GM19240 (cell line): ENCODE data around the gene WDR64.

Experiments used
- DNase-seq: peaks from one replicate; pipeline ENCODE4 v3.0.0; 2011; ENCODE audit warnings: low spot score; ENCODE audit not compliant: insufficient read length

The WDR64 gene

DNA sequence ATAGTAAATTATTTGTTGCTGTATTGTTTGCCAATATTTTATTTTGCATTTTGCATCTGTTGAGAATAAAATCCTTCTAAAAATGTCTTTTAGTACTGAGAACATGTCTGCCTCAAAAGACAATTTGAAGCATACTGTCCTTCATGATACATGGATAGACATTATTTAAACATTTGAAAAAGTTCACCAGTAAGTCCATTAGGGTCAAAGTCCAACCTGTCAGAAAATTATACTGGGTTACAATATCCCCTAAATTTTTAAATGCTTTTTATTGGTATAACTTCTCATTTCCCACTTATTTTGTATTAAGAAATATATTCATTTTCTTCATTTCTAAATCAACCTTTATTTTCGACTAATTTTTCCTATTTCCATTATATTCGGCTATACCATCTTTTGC lies 21.2 kb upstream of the WDR64 start:
- no peak for DNase-seq

DNA sequence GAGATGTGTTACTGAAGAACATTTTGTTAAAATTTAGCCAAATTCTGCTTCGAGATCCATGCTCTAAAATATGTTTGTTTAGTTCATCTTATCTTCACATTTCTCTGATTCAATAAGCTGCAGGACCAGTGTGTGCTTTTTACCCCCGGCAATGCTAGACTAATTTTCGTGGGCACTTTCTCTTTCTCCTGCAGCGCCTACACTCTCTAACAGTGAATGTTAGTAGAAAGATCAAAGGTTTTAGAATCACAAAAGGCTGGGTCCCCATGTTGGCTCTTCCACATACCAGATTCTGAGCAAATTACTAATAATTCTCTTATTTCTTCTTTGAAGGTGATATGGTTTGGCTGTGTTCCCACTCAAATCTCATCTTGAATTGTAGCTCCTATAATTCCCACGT lies 20.4 kb upstream of the WDR64 start:
- no peak for DNase-seq

DNA sequence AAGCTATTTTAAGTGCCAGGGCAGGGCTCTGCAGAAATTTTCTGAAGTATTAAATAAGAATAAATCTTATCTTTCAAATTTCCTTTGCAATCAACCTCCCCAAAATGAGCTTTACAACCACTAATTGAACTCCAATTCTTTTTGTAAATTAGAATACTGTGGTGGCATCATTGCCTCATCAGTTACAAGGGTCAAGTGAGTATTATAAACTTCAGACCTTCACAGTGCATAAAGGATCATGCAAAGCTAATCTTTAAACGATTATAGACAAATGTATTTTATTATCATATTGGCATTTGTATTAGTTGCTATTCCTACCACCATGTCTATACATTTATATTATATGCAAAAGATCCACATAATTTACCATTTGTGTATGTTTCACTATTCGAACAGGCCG lies 19.1 kb upstream of the WDR64 start:
- no peak for DNase-seq

DNA sequence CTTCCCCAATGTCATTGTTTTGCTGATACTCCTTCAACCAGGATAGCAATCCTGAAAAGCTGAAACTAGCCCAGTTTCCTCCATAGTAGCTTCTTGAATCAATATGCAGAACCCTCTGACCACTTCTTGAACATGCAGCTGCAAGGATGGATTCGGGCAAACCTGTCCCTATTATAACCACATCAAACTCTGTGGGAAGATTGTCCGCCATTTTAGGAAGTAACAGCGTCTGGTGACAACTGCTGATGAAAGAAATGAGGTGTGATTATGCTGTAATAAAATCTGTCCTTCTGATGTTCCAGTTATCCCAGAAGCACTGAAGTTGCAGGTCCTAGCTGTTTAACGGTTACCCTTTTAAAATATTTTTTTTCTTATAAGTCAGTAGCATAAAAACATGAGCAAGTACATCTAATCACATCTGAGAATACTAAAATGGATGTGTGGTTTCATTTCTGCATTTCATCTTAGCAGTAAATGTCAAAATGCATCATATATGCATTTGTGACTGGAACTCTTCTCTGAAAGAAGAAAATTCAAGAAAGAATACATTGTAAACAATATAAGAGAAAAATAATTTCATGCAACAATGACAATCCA lies 16.4 kb upstream of the WDR64 start:
- DNase-seq = no peak

DNA sequence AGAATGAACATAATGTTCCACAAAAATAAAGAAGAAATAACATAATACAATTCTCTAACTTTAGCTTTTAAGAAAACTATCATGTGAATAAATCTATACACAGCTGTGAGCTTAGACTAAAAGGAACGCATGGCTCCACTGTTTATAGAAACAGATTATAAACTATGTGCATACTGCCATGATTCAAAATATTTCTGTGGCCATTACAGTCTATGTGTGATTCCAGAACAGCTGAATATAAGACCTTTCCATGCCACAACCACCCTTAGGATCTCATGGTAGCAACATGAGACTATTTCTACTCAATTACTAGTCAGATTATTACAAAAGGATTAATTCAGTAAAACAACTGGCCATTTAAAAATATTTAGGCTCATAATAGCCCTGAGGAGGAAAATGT lies 15.8 kb upstream of the WDR64 start:
- DNase-seq = no peak

DNA sequence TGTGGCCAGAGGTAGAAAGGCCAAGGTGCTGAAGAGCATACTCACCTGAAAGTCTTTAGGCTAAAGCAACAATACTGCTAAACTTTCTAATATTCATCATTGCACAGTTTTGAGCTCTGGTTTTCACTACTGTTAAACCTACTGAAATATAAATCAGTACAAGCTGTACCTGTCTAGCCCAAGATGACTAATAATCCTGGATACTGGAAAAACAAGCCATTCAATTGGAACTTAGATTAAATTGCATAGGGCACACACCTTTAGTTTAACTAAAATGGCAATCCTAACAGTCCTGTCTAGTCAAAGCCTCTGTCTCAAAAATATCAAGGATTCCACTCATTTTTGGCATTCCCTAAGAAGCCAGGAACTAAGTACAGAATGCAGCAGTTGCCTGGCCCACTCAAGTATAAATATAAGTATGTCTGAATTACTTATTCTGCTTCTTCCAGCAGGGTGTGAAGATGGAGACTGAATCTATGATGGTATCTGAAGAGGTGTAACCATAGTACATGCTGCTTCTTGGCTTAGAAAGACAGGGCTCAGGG lies 15.0 kb upstream of the WDR64 start:
- no peak for DNase-seq

DNA sequence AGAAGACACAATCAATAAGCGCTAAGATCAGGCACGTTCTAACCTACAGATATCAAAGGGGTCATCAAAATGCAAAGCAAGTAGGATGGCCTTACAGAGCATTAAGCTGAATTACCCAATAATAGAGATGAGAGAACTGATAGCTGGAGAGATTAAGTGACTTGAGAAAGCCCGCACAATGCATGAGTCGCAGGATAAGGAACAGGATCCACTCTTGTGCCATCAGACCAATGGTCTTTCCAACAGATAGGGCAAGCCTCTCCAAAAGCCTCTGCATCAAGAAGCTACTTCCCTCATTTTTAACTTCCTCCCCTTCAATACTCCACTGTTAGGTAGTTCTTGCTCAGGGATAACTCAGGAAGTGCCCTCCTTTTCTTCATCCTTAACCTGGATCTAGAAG lies 14.5 kb upstream of the WDR64 start:
- DNase-seq = no peak

DNA sequence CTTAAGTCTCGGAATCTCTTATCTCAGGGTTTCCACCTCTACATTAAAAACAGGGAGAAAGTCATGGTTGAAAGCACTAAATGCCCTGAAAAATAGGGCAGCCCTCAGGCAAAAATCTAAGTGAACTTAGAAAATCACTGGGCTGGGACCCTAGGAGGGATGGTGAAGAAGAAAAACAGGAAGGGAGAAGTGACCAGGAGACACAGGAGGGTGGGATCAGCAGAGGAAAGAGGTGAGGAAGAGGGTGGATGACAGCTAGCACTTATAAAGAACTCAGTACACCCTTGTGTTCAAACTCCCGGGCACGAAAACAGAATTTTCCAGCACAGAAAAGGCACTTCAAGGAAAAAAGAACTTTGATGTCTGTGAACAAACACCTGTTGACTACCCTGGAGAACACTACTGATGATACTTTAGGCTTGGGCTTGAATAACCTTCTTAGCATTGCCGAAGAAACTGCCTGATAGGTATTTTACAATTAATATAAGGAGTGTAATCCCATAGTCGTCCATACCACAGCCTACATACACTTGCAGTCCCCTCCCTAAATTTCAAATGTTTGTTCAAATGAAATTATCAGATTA lies 13.9 kb upstream of the WDR64 start:
- no peak for DNase-seq

DNA sequence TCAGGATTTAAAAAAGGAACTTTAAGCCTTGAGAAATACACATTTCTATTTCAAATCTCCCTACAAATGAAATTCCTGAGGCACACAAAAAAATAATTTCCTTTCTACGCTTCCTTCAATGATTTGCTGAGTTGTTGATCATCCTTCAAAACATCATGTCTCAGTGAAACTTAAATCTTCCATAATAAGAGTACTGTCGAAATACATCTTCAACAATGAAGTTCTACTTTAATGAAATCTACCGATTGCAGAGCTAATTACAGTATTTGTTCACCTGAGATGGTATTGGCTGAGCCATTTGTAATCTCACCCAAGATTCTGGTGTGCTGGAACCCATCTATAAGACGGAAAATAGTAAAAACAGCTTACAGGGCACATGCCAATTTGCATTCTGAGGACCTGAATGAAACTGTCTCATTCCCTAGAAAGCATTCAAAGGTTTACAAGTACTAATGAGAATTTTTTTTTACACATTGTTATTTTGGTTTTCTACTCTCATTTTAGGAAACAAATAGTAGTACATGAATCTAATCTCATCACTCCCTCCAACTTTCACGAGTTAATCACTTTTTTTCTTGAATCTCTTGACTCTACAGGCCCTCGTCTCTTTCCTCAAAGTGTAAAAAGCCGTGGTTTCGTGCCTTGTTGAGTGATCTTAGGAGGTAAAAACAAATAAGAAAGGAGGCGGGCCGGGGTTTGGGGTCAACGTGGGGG lies 13.0 kb upstream of the WDR64 start:
- DNase-seq = no peak

DNA sequence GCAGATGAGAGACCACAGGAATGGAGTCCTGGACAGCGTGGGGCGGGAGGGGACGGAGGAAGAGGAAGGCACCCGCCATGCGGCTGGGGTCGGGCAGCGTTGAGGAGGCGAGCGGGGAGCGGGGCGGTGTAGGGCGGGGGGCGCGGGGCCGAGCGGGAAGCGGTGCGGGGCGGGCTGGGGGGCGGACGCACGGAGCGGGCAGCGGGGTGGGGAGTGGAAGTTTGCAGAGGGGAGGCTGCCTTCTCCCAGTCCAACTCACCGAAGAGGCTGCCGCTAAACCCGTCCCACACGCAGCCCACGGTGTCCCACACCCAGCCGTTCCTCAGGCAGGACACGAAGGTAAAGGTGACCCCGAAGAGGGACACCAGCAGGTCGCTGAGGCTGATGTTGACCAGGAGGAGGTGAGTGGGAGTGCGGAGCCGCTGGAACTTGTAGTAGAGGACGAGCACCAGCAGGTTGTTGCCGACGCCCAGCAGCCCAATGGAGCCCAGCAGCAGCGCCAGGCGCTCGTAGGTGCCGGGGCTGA lies 12.4 kb upstream of the WDR64 start:
- DNase-seq = no peak

DNA sequence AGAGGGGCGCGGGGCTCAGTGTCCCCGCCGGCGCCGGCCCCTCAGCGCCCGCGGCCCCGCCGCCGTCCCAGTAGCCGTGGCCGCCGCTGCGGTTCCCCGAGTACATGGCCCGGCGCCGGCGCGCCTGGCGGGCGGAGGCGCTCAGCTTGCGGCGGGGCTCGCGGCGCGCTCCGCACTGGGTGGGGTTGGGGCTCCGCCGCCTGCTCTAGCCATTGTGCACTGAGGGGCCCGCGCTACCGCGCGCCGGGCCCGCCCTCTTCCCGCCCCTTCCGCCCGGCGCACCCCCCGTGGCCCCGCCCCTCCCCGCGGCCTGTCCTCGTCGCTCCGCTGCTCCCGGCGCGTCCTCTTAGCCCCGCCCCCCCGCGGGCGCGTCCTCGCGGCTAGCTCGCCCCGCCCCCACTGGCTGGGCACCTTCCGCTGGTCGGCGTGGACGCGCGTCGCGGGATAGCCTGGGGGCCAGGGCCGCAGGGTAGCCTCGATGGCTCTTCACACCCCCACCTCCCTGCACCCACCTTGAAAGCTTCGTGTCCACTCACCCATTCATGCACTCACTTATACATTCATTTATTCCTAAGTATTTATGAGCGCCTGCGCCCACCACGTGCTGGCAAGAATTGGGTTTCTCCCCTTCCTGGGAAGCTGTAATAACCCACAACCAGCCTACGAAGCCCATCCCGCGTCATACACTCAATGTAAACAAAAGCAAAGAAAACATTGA lies 11.8 kb upstream of the WDR64 start, which contains the start of the genes CHML and OPN3:
Gene CHML, minus strand, starts transcription at position 221 of the 718 bp plus-strand sequence. CDS start 4,603 bp downstream, outside the sequence.
Gene OPN3, minus strand, starts transcription at position 221 of the 718 bp plus-strand sequence. Its CDS starts 115 bp downstream, at position 106.
- DNase-seq = peak; percentile 71

DNA sequence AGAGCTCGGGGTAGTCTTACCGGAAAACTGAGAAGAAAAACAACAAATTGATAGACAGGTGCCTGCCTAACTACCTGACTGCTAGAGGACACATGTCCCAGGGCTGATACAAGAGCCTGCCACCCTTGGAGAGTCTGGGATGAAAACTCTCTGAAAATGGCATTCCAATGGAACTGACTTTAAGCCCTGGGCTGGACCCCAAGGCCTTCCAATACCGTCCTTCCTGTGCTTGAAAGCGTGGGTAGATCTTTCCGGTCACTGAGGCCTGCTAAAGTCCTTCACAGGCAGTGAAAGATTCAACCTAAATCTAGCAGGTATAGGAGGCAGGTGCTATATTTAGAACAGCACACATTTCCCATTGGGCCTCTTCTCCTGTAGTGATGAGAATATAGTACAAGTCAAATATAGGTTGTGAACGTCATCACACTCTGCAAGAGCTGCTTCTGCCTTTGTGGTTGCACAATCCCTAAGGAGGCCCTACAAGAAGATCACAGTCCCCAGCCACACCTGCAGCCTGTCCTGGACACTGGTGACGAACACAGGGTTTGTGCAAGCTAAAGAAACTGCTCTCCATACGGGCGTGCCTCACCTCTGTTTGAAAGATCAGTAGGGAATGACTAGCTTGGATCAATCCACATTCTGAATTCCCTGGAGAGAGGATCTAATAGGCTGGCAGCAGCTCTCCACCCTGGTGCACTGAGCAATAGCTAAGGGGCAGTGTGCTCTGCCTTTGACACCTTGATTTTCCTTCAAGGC lies 11.0 kb upstream of the WDR64 start:
- DNase-seq = no peak

DNA sequence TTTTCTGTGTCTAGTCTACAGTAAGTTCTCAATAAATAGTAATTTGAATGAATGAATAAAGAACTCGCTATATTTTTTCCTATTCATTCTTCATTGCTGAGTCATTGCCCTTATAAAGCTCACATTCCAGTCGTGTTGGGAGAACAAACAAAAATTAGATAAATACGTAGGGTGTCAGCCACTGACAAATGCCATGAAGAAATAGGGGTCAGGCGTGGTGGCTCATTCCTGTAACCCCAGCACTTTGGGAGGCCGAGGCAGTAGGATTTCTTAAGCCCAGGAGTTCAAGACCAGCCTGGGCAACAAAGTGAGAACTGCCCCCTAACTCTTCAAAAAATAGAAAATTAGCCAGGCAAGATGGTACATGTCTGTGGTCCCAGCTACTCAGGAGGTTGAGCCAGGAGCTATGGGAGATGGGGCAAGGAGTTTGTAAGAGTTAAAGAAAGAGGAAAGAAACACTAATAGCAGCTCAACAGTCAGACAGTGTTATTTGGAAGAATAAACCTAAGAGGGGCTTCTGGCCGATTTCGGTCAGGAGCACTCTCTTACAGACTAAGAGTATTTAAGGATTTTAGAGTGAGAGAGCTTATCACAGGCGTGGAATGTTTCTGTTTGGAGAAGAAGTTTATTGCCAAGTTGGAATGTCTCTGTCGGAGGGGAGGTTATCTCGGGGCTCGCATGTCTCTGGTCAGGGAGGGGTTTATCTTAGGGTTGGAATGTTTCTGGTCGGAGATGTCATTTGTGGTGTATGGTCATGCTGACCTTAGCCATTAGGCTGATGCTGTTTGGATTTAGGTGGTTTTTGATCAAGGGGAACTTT lies 10.1 kb upstream of the WDR64 start:
- no peak for DNase-seq

DNA sequence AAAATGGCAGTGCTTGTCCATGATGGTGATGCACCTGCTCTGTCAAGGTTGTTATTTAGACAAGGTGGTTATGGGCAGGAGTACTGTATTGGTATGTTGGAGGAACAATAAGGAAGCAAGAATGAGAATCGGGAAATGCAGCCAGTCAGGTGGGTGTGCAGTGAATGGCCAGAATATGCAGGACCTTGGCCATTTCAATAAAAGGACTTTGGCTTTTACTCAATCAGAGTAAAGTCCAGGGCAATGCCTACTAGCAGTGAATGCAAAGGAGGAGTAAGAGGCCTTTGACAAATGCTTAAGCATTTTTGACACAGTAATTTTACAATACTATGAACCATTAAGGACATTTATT lies 9.5 kb upstream of the WDR64 start:
- DNase-seq = no peak

DNA sequence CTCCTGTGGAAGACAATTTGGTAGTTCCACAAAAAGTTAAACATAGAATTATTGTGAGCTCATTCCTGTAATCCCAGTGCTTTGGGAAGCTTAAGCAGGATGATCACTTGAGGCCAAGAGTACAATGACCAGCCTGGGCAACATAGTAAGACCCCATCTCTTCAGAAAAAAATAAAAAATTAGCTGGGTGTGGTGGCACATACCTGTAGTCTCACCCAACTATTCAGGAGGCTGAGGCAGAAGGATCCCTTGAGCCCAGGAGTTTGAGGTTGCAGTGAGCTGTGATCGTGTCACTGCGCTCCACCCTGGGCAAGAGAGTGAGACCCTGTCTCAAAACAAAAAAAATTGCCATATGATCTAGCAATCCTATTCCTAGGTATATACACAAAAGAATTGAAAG lies 7.8 kb upstream of the WDR64 start:
- DNase-seq = no peak

DNA sequence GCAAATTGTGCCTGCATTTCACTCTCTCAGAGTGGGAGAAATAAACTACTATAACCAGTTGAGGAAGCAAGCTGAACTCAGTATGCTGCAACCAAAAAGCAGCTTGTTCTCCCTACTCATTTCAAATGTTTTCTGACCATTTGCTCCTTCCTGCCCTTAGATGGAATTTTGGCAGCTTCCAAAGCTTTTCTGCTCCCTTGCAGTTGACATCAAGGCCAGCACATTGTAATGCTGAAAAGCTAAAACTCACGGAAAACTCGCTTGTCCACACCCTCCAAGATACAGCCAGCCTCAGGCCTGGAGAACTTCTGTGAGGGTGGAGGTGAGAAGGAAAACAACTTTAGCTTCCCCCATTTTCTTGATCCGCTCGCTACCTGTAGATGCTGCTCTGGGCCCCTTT lies 6.9 kb upstream of the WDR64 start:
- no peak for DNase-seq

DNA sequence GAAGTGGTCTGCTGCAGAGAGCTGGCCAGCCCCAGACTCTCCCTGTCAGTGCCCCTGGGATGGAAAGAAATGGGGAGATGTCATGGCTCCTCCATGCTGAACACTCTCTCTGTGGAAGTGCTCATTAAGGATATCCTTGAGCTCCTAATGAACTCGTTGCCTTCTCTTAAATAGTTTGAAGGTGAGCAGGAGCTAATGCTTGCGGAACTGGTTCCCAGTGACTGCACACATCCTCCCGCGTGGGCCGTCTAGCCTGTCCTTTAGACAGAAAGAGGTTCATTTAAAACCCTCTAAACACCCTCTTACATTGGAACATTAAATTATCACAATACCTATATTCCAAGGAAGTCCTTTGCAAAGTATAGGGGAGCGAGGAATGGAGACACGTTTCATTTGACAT lies 5.9 kb upstream of the WDR64 start:
- DNase-seq = no peak

DNA sequence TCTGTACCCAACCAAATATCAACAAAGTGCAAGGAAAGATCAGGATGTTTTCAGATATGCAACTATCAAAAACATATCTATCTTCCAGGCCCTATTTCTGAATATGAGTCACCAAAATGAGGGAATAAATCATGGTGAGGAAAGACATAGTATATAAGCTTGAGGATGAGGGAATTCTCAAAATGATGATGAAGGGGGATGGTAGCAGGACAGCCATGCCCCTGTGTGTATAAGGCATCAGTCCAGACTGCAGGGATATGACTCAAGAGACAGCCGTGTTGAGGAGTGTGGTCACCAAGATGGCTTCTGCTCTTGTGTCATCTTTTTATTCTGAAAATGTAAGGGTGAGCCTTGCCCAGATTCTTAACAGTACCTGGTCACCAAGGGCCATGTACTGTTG lies 4.4 kb upstream of the WDR64 start:
- DNase-seq = no peak

DNA sequence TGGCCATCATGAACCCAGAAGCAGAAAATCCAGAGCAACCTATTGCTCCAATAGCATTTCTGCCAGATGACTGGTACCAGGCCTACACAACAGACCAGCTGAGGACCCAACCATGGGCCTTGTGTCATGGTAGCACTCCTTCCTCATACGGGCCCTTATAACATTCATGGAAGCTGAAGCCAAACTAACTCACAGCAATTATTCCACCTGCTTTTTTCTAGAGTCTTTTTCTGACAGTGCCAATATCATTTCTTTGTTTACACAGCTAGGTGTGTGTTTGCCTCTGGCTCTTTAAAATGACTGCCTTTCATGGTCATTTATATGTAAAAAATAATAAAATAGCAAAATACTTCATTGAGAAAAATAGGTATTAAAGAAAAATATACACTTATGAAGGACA lies 3.9 kb upstream of the WDR64 start:
- no peak for DNase-seq

DNA sequence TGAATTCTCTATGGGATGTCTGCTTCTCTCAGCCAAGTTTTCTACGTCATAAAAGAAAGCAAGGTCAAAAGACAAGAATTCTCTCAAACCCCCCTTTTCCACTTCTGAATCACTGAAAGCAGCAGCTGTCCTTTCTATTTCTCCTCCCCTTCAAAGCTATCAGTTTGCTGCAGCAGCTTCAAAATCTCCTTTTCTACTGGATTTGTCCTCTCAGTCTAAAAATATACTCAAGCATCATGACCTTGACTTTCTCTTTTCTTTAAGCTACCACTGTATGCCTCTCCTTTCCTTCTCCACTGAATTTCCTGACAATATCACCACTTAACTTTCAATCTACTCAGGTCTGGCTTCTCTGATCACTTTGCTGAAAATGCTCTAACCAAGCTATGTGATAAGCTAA lies 1.9 kb downstream of the WDR64 start:
- no peak for DNase-seq
